ENCODE measurements around the gene NLGN1. TPM values are rescaled to one million over a fixed set of nuclear protein-coding genes. Genes with fewer than 3 reads are reported as not detected.

Gene NLGN1
- total RNA-seq, 4 donors from 2014 or later, result 21.6 to 50.7 (median 30.4) TPM

DNA sequence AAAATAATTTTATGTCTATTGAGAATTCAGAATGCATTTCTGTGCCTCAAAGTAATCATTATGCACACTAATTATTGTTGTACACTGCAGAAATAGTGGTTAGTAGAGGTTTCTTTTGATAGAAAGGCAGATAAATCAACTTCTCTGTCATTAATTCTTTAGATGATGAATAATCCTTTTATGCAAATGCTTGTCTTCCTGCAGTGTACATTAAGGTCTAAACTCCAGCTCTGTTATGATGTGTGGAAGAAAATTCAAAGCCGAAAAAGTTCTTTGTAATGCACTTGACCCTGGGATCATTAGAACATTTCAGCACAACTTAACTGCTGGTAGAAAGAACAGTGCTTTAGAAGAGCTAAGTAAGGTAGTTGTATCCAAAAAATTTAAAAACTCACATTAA is 353.0 kb downstream of the NLGN1 start:
- H3K4me1 ChIP-seq, result no peaks in the 10 kb centered on the region
- WGBS, 2 donors, result 41 to 56% methylated on average over 1 of the region's 1 CpG
- TF ChIP-seq POLR2A (IDR thresholded peaks at IDR 0.05), result no peak
- TF ChIP-seq, protein P1, sequence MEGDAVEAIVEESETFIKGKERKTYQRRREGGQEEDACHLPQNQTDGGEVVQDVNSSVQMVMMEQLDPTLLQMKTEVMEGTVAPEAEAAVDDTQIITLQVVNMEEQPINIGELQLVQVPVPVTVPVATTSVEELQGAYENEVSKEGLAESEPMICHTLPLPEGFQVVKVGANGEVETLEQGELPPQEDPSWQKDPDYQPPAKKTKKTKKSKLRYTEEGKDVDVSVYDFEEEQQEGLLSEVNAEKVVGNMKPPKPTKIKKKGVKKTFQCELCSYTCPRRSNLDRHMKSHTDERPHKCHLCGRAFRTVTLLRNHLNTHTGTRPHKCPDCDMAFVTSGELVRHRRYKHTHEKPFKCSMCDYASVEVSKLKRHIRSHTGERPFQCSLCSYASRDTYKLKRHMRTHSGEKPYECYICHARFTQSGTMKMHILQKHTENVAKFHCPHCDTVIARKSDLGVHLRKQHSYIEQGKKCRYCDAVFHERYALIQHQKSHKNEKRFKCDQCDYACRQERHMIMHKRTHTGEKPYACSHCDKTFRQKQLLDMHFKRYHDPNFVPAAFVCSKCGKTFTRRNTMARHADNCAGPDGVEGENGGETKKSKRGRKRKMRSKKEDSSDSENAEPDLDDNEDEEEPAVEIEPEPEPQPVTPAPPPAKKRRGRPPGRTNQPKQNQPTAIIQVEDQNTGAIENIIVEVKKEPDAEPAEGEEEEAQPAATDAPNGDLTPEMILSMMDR (IDR thresholded peaks at IDR 0.05), result no peak
- TF ChIP-seq EP300 (IDR thresholded peaks at IDR 0.05), result no peak

DNA sequence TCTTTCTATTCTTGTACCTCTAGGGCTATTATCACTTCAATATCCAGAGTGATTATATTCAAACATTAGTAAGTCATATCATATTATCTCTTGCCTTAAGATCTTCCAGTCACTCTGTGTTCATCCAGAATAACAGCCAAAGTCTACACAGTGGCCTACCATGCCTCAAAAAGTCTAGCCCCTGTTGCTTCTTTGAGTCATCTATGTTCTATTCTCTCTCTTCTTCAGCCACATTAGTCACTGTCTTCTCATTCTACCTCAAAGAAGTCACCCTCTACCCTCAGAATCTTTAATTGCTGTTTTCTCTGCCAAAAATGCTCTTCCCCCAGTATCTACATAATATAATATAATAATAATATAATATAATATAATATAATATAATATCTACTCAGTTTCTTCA is 356.0 kb downstream of the NLGN1 start:
- TF ChIP-seq EP300 (IDR thresholded peaks at IDR 0.05), result no peak
- no peak for TF ChIP-seq POLR2A (IDR thresholded peaks at IDR 0.05)
- TF ChIP-seq, protein P1 (IDR thresholded peaks at IDR 0.05), result no peak
- no peaks in the 10 kb centered on the region for H3K4me1 ChIP-seq
- no peaks in the 10 kb centered on the region for H3K27me3 ChIP-seq
- H3K27ac ChIP-seq, result no peak overlapping the region
- DNase-seq (ENCODE audit: low spot score in 2 of 2), result no peak
- H3K36me3 ChIP-seq, result no peaks in the 10 kb centered on the region
- H3K4me3 ChIP-seq, result no peak overlapping the region
- no peaks in the 10 kb centered on the region for H3K9me3 ChIP-seq

More for the DNA sequence above, 353.0 kb downstream of the NLGN1 start:
- Histone ChIP-seq H3K36me3 (no peaks in the 10 kb centered on the region), H3K4me3 (no peak overlapping the region), H3K27me3 (no peaks in the 10 kb centered on the region), H3K9me3 (no peaks in the 10 kb centered on the region), H3K27ac (no peak overlapping the region)
- DNase-seq (ENCODE audit: low spot score in 2 of 2), result no peak

DNA sequence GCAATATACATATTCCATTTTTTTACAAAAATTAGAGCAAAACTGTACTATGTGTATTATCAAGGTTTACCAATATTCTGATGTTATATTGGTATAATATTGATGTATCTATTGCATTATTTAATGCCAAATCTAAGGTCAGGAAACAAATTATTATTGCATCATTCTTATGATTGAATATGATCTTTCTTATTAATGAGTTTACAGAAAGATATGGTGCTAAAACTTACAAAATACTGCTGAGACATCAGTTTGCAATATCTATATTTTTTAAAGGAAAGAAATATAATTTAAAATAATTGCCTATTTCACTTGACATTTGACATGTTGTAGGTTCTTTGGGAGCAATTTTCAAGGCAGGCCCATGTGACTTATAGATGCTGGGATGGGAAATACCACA is 357.6 kb downstream of the NLGN1 start:
- no peaks in the 10 kb centered on the region for H3K9me3 ChIP-seq
- DNase-seq (ENCODE audit: low spot score in 2 of 2), result no peak

DNA sequence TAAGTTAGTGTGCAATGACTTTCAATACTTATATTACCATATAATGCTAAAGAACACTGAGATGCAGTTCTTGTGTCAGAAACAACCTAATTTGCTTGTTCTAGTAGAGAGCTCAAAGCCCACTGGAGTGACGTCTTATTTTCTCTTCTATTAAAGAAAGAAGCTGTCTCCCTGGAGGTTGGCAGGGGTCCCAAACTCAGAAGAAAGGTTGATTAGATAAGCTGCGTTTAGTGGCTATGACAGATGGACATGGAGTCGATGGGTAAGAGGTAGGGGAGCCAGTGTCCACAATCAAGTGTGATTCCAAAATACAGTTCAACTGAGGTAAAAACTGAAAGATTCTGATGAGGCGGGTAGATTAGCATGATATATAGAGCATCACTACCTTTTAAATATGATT is 363.6 kb downstream of the NLGN1 start:
- Histone ChIP-seq H3K9me3 (no peaks in the 10 kb centered on the region), H3K4me3 (no peak overlapping the region), H3K4me1 (no peaks in the 10 kb centered on the region), H3K36me3 (no peaks in the 10 kb centered on the region), H3K27me3 (no peaks in the 10 kb centered on the region), H3K27ac (no peak overlapping the region)
- 76 to 80% methylated on average over 4 of the region's 4 CpGs for WGBS, 2 donors
- TF ChIP-seq, protein P1 (IDR thresholded peaks at IDR 0.05), result no peak
- no peak for TF ChIP-seq EP300 (IDR thresholded peaks at IDR 0.05)
- no peak for DNase-seq (ENCODE audit: low spot score in 2 of 2)

More for the DNA sequence above, 357.6 kb downstream of the NLGN1 start:
- H3K36me3 ChIP-seq, result no peaks in the 10 kb centered on the region
- H3K27me3 ChIP-seq, result no peaks in the 10 kb centered on the region
- no peaks in the 10 kb centered on the region for H3K4me1 ChIP-seq
- H3K4me3 ChIP-seq, result no peak overlapping the region
- H3K27ac ChIP-seq, result no peak overlapping the region
- TF ChIP-seq, protein P1 (IDR thresholded peaks at IDR 0.05), result no peak
- TF ChIP-seq POLR2A (IDR thresholded peaks at IDR 0.05), result no peak

DNA sequence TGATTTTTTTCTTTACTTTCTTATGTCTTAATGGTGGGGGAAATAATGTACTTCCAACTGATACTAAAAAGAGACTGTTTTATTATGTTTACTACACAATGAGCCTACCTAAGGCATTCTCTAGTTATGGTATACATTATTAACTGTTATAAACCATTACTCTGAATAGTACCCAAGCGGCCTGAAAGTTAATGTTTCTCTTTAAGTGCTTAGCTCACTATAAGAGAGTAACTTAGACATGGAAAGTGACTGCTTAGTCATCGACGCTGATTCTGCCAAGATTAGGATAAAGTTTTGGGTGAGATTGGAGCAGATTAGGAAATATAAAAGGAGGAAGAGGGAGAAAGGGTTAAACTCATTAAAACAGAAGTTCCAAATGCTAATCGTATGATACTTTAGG is 365.0 kb downstream of the NLGN1 start:
- Histone ChIP-seq H3K36me3 (no peaks in the 10 kb centered on the region), H3K27ac (no peak overlapping the region), H3K27me3 (no peaks in the 10 kb centered on the region), H3K9me3 (no peaks in the 10 kb centered on the region), H3K4me3 (no peak overlapping the region), H3K4me1 (no peaks in the 10 kb centered on the region)
- DNase-seq (ENCODE audit: low spot score in 2 of 2), result no peak
- WGBS, 2 donors, result 76 to 88% methylated on average over 4 of the region's 4 CpGs
- no peak for TF ChIP-seq POLR2A (IDR thresholded peaks at IDR 0.05)
- TF ChIP-seq, protein P1 (IDR thresholded peaks at IDR 0.05), result no peak
- TF ChIP-seq EP300 (IDR thresholded peaks at IDR 0.05), result no peak
